GM12878 (cell line): ENCODE data around the gene LRRC56. TPM values are rescaled to one million over a fixed set of nuclear protein-coding genes. Genes with fewer than 3 reads are reported as not detected.
A peak's percentile ranks its signal among the peaks of the same experiment; 100 is the strongest.

Experiments
- ATAC-seq: fragments of 200-7000 bp; cut with Tn5 transposase; 3 replicates; pipeline ENCODE4 v1.9.1; 2020; ENCODE audit warnings: mild to moderate bottlenecking, moderate library complexity
- BruUV-seq: library from RNA; stranded (reverse); fragments of 400-500 nt; replicated peaks from 2 replicates; lab custom pipeline; 2021; lab: Mats Ljungman, UMichigan
- CTCF ChIA-PET: fragments of 300-600 bp; sonication (Branson Sonifier 250); formaldehyde crosslinking; extraction: SDS; loops from one replicate; lab custom pipeline; 2021; ENCODE audit warnings: inconsistent platforms; lab: Yijun Ruan, JAX
- POLR2A ChIA-PET: fragments of 350-600 bp; formaldehyde crosslinking; extraction: SDS; loops from one replicate; lab custom pipeline; 2021; ENCODE audit warnings: inconsistent platforms; lab: Charles Lee
- RAD21 ChIA-PET: fragments of 300-600 bp; sonication (Branson Sonifier 250); formaldehyde crosslinking; loops from one replicate; lab custom pipeline; 2023; ENCODE audit warnings: antibody characterized with exemption; ENCODE audit not compliant: unreplicated experiment; lab: Charles Lee
- SMC1A ChIA-PET: fragments of 300-600 bp; sonication (Branson Sonifier 250); formaldehyde crosslinking; loops from one replicate; lab custom pipeline; 2023; ENCODE audit not compliant: unreplicated experiment, uncharacterized antibody; lab: Charles Lee
- DNase-seq: peaks from one replicate; pipeline ENCODE4 v3.0.0-alpha.2; 2011; ENCODE audit warnings: low read depth, low spot score
- FAIRE-seq: peaks from 3 replicates; lab custom pipeline; 2011; peaks lifted over from hg19 to GRCh38; lab: Jason Lieb, UNC
- H2AFZ ChIP-seq: 2 replicates; pipeline ENCODE4 v1.6.0; 2011; ENCODE audit warnings: low read depth, low read length, control low read depth; ENCODE audit not compliant: control insufficient read depth
- H3K27ac ChIP-seq: 2 replicates; pipeline ENCODE4 v1.5.1; 2011; ENCODE audit warnings: control low read depth; ENCODE audit not compliant: control insufficient read depth, insufficient read depth
- H3K27me3 ChIP-seq, 2 experiments: replicated peaks in 1 of 2; 2 replicates each; pipeline versions ENCODE4 v1.6.0 to v1.6.1; 2011; ENCODE audit warnings: low read length in 1 of 2; ENCODE audit not compliant: control insufficient read depth in 2 of 2, insufficient read depth in 2 of 2
- H3K36me3 ChIP-seq, 2 experiments: 2 replicates each; pipeline ENCODE4 v1.5.1; 2011; ENCODE audit warnings: low read length in 1 of 2; ENCODE audit not compliant: control insufficient read depth in 2 of 2, insufficient read depth in 2 of 2
- H3K4me1 ChIP-seq: 2 replicates; pipeline ENCODE4 v1.6.1; 2011; ENCODE audit warnings: mild to moderate bottlenecking, low read length, moderate library complexity, mixed read lengths; ENCODE audit not compliant: control insufficient read depth, insufficient read depth
- H3K4me2 ChIP-seq: 2 replicates; pipeline ENCODE4 v1.6.0; 2011; ENCODE audit warnings: control low read depth; ENCODE audit not compliant: control insufficient read depth, insufficient read depth
- H3K4me3 ChIP-seq: fragments of 200-600 bp; sonication (generic); 2 replicates; pipeline ENCODE4 v1.5.1; 2016
- H3K79me2 ChIP-seq: 2 replicates; pipeline ENCODE4 v1.6.0; 2011; ENCODE audit warnings: low read length; ENCODE audit not compliant: control insufficient read depth, insufficient read depth
- H3K9ac ChIP-seq: 2 replicates; pipeline ENCODE4 v1.8.0; 2011; ENCODE audit warnings: low read length, control low read depth, mixed read lengths; ENCODE audit not compliant: control insufficient read depth, insufficient read depth
- H3K9me3 ChIP-seq: replicated peaks from 3 replicates; pipeline ENCODE4 v1.5.1; 2011; ENCODE audit warnings: mild to moderate bottlenecking, low read length; ENCODE audit not compliant: control insufficient read depth, insufficient read depth
- H4K20me1 ChIP-seq: 2 replicates; pipeline ENCODE4 v1.6.0; 2011; ENCODE audit not compliant: control insufficient read depth, insufficient read depth
- CHD2 ChIP-seq: IDR thresholded peaks from 2 replicates; pipeline ENCODE4 v1.6.1; 2011; ENCODE audit warnings: low read depth, low read length, improper control_type of control experiment, borderline replicate concordance
- CHD4 ChIP-seq: fragments of 200-600 bp; sonication (generic); IDR thresholded peaks from 2 replicates; pipeline ENCODE4 v1.6.1; 2016; ENCODE audit warnings: mild to moderate bottlenecking
- EED ChIP-seq: sonication (generic); IDR thresholded peaks from 2 replicates; pipeline ENCODE4 v1.6.1; 2016; ENCODE audit warnings: antibody characterized with exemption, low read depth
- FOS ChIP-seq: IDR thresholded peaks from 3 replicates; pipeline ENCODE4 v1.6.1; 2011; ENCODE audit warnings: borderline replicate concordance; ENCODE audit not compliant: insufficient read length; ENCODE audit errors: extremely low read depth
- FOXK2 ChIP-seq: fragments of 450-650 bp; IDR thresholded peaks from 2 replicates; pipeline ENCODE4 v1.6.1; 2017; ENCODE audit warnings: mild to moderate bottlenecking, moderate library complexity
- GABPA ChIP-seq: IDR thresholded peaks from 2 replicates; pipeline ENCODE4 v1.6.1; 2014; ENCODE audit warnings: antibody characterized with exemption, low read depth, mild to moderate bottlenecking, inconsistent platforms
- HDAC2 ChIP-seq: fragments of 200-600 bp; sonication (generic); IDR thresholded peaks from 2 replicates; pipeline ENCODE4 v1.6.1; 2017
- HDAC6 ChIP-seq: fragments of 200-600 bp; sonication (generic); IDR thresholded peaks from one replicate; pipeline ENCODE4 v1.8.0; 2017; ENCODE audit warnings: antibody characterized with exemption; ENCODE audit not compliant: unreplicated experiment
- JUND ChIP-seq: IDR thresholded peaks from 2 replicates; pipeline ENCODE4 v1.6.1; 2012; ENCODE audit warnings: low read depth, mild to moderate bottlenecking, low read length, improper control_type of control experiment, moderate library complexity
- MEF2B ChIP-seq: fragments of 450-650 bp; IDR thresholded peaks from 2 replicates; pipeline ENCODE4 v1.6.1; 2018; ENCODE audit warnings: mild to moderate bottlenecking, moderate library complexity; ENCODE audit not compliant: partially characterized antibody, poor library complexity, severe bottlenecking
- NFYB ChIP-seq: IDR thresholded peaks from 2 replicates; pipeline ENCODE4 v1.6.1; 2011; ENCODE audit warnings: low read depth, mild to moderate bottlenecking, low read length, improper control_type of control experiment, moderate library complexity; ENCODE audit not compliant: insufficient read depth
- PAX5 ChIP-seq: IDR thresholded peaks from 2 replicates; pipeline ENCODE4 v1.6.1; 2011; ENCODE audit warnings: low read depth, low read length, borderline replicate concordance
- RB1 ChIP-seq: fragments of 450-650 bp; formaldehyde crosslinking; IDR thresholded peaks from 2 replicates; pipeline ENCODE4 v1.6.1; 2017; ENCODE audit warnings: mild to moderate bottlenecking, borderline replicate concordance
- SMAD1 ChIP-seq: fragments of 450-650 bp; IDR thresholded peaks from 2 replicates; pipeline ENCODE4 v1.6.1; 2018; ENCODE audit warnings: mild to moderate bottlenecking, low read depth; ENCODE audit not compliant: partially characterized antibody
- SP1 ChIP-seq: IDR thresholded peaks from one replicate; pipeline ENCODE4 v1.6.1; 2011; ENCODE audit warnings: low read depth, low read length
- TCF12 ChIP-seq: IDR thresholded peaks from 2 replicates; pipeline ENCODE4 v1.6.1; 2011; ENCODE audit warnings: low read depth, mild to moderate bottlenecking, low read length
- YY1 ChIP-seq: IDR thresholded peaks from 2 replicates; pipeline ENCODE4 v1.6.1; 2011; ENCODE audit warnings: low read depth, mild to moderate bottlenecking, low read length
- ZNF24 ChIP-seq: fragments of 450-650 bp; IDR thresholded peaks from 2 replicates; pipeline ENCODE4 v1.6.1; 2017; ENCODE audit warnings: antibody characterized with exemption, mild to moderate bottlenecking
- ZNF622 ChIP-seq: fragments of 450-650 bp; IDR thresholded peaks from 2 replicates; pipeline ENCODE4 v1.6.1; 2017; ENCODE audit warnings: mild to moderate bottlenecking, inconsistent platforms
- WGBS: methylation state at CpG from one replicate; pipeline ENCODE4 v1.1.6; 2016; ENCODE audit warnings: low lambda C conversion rate; ENCODE audit not compliant: insufficient replicate concordance, insufficient coverage; ENCODE audit errors: missing lambda C conversion rate; 5-methylcytosine and 5-hydroxymethylcytosine counted together
- in situ Hi-C: fragments of 300-500 bp; cut with MboI; formaldehyde crosslinking; loops from 9 replicates; pipeline ENCODE4 v1.14.3; 2018; ENCODE audit warnings: mixed read lengths
- intact Hi-C: fragments of 100-400 bp; cut with micrococcal nuclease; formaldehyde crosslinking; loops from one replicate; pipeline ENCODE4 v1.14.2; 2022; ENCODE audit not compliant: unreplicated experiment
- polyA plus RNA-seq, 11 experiments: library from polyadenylated mRNA; depleted of rRNA in 4 of 11; unstranded in 6 of 11; stranded (reverse) in 5 of 11; fragments of >200 nt; fragmentation: Nextera tagmentation in 4 of 11; fragmentation: Illumina TruSeq in 1 of 11; extraction: Ambion mirVana in 4 of 11; extraction: Trizol in 1 of 11; gene quantifications; 1 replicate in 1 of 11; 2 replicates in 10 of 11; pipeline versions ENCODE4 v1.2.1 to v1.2.3, GENCODE V29; 2011 to 2016; ENCODE audit warnings: inconsistent platforms in 2 of 11, missing spikeins in 2 of 11, low read depth in 1 of 11
- total RNA-seq, 4 experiments: library from RNA; depleted of rRNA in 3 of 4; stranded (reverse); fragments of >200 nt in 3 of 4; fragmentation: Illumina TruSeq in 1 of 4; extraction: Trizol in 1 of 4; gene quantifications; 2 replicates each; pipeline versions ENCODE4 v1.2.1 to v1.2.3, GENCODE V29; 2013 to 2021
- TF ChIP-seq, protein P1 (sequence below): fragments of 450-650 bp; IDR thresholded peaks from 2 replicates; pipeline ENCODE4 v1.6.1; 2017; ENCODE audit warnings: low read depth, mild to moderate bottlenecking, moderate library complexity
- TF ChIP-seq, protein P2 (sequence below): fragments of 450-650 bp; IDR thresholded peaks from 2 replicates; pipeline ENCODE4 v1.6.1; 2017; ENCODE audit warnings: mild to moderate bottlenecking, low read depth, inconsistent platforms; ENCODE audit not compliant: poor library complexity, severe bottlenecking

LRRC56 gene
- total and polyA plus RNA-seq, 10 of the 15 experiments (the other 5 are each of a cell fraction or from before 2014, with no cell fraction given): 0.02 to 1.9 (median 0.75) TPM; not detected in 1

DNA sequence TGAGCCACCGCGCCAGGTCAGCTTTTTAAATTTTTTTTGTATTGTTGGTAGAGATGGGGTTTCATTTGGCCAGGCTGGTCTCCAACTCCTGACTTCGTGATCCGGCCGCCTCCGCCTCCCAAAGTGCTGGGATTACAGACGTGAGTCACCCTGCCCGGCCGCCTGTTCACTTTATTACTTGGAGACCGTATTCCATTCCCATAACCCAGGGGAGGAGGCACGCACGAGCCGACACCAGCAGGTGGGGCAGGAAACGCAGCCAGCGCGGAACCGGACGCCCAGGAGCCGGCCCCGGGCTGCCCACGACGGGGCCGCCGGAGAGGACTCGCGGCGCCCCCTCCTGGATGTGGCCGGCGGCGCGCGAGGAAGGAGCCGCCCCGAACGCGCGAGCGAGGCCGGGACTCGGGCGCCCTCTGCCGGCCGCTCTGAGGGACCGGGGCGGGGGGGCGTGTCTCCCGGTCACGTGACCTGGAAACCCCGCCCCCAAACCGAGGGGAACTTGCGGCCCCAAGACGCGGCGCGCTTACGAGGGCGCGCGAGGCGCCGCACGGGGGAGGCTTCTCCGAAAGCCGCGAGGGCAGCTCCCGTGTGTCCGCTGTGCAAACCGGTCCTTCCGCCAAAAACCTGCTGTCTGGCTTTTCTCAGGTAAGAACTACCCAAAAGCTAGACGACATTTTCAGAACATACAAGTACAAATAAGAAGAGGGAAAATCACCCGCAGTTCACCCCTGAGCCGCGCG lies 18.7 kb upstream of the LRRC56 start:
- no peaks in the 10 kb centered on the region for H4K20me1 ChIP-seq
- H3K36me3 ChIP-seq: peaks cover 0 to 3% of the 10 kb centered on the region in 2 experiments; a peak in 1 of 4 replicates
- no TSS peak for BruUV-seq
- H3K4me2 ChIP-seq: peak overlapping the region; percentile 87
- DNase-seq: no peak
- RAD21 ChIA-PET: interaction anchor here (0.7 to 2.0 kb wide), 4 partner anchors 18 to 207 kb away, joined by 3 to 8 read pairs (median 6); no protein-coding TSS in a partner anchor
- peak; percentile 99 for ATAC-seq
- no peaks in the 10 kb centered on the region for H3K9me3 ChIP-seq
- SMC1A ChIA-PET: interaction anchor here (0.7 to 1.6 kb wide), 5 partner anchors 15 to 154 kb away, joined by 3 to 5 read pairs (median 4); no protein-coding TSS in a partner anchor
- in situ Hi-C loops: no loop called here
- peak overlapping the region; percentile 75 for H2AFZ ChIP-seq
- intact Hi-C loops: loop anchor here (2.0 kb wide), 1 partner anchor 210 kb away; no protein-coding TSS in a partner anchor
- no peak overlapping the region; the same call in 1 of the 2 replicates for H3K4me3 ChIP-seq
- no peaks in the 10 kb centered on the region for H3K79me2 ChIP-seq
- H3K4me1 ChIP-seq: peaks cover 3% of the 10 kb centered on the region; the same call in 1 of the 2 replicates
- CTCF ChIA-PET: interaction anchor here (0.6 to 2.3 kb wide), 20 partner anchors 10 to 316 kb away, joined by 3 to 20 read pairs (median 4); partner anchors contain the start of genes HRAS, PTDSS2 and RNH1
- POLR2A ChIA-PET: interaction anchor here (0.6 to 1.1 kb wide), 3 partner anchors 15 to 179 kb away, joined by 3 read pairs; no protein-coding TSS in a partner anchor
- no peak overlapping the region for H3K27ac ChIP-seq
- no peak overlapping the region for H3K9ac ChIP-seq
- FAIRE-seq: peak; percentile 61
- H3K27me3 ChIP-seq: no peaks in the 10 kb centered on the region
- WGBS: 19% methylated on average over 59 of the region's 74 CpGs
- TF ChIP-seq RB1 (peak; percentile 96; the same call in 1 of the 2 replicates), MEF2B (peak; percentile 38), CHD4 (no peak), TCF12 (no peak), PAX5 (peak; percentile 30; the same call in 1 of the 2 replicates), FOXK2 (no peak), HDAC6 (no peak), HDAC2 (no peak), SP1 (peak; percentile 78), SMAD1 (no peak), ZNF622 (no peak), YY1 (peak; percentile 75), FOS (no peak), EED (no peak), GABPA (no peak), JUND (no peak), NFYB (no peak), CHD2 (no peak), ZNF24 (0 out of 2 replicates have a peak, but pooled peaks have one; percentile 22)
- TF ChIP-seq, protein P1, sequence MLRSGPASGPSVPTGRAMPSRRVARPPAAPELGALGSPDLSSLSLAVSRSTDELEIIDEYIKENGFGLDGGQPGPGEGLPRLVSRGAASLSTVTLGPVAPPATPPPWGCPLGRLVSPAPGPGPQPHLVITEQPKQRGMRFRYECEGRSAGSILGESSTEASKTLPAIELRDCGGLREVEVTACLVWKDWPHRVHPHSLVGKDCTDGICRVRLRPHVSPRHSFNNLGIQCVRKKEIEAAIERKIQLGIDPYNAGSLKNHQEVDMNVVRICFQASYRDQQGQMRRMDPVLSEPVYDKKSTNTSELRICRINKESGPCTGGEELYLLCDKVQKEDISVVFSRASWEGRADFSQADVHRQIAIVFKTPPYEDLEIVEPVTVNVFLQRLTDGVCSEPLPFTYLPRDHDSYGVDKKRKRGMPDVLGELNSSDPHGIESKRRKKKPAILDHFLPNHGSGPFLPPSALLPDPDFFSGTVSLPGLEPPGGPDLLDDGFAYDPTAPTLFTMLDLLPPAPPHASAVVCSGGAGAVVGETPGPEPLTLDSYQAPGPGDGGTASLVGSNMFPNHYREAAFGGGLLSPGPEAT: 0 out of 2 replicates have a peak, but pooled peaks have one; percentile 18
- TF ChIP-seq, protein P2, sequence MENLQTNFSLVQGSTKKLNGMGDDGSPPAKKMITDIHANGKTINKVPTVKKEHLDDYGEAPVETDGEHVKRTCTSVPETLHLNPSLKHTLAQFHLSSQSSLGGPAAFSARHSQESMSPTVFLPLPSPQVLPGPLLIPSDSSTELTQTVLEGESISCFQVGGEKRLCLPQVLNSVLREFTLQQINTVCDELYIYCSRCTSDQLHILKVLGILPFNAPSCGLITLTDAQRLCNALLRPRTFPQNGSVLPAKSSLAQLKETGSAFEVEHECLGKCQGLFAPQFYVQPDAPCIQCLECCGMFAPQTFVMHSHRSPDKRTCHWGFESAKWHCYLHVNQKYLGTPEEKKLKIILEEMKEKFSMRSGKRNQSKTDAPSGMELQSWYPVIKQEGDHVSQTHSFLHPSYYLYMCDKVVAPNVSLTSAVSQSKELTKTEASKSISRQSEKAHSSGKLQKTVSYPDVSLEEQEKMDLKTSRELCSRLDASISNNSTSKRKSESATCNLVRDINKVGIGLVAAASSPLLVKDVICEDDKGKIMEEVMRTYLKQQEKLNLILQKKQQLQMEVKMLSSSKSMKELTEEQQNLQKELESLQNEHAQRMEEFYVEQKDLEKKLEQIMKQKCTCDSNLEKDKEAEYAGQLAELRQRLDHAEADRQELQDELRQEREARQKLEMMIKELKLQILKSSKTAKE: no peak
